Stimulated activated naive CD8-positive, alpha-beta T cell treated with anti-CD3 and anti-CD28 coated beads, Interleukin-15, Interleukin-2, amounts not matched to agents 100 ng/mL and 50 ng/mL, for 24 hours (primary cell): ENCODE data around the gene NEUROD6.

ENCODE experiments used
- H3K27ac Mint-ChIP-seq: one replicate; pipeline ENCODE4 v1.8.0; 2021; ENCODE audit warnings: mild to moderate bottlenecking, mixed read lengths
- H3K27me3 Mint-ChIP-seq: one replicate; pipeline ENCODE4 v1.8.0; 2021; ENCODE audit warnings: mixed read lengths
- H3K36me3 Mint-ChIP-seq: one replicate; pipeline ENCODE4 v1.8.0; 2021; ENCODE audit warnings: low read depth, mixed read lengths
- H3K4me1 Mint-ChIP-seq: one replicate; pipeline ENCODE4 v1.8.0; 2021; ENCODE audit warnings: low read depth, mixed read lengths
- H3K4me3 Mint-ChIP-seq: one replicate; pipeline ENCODE4 v1.8.0; 2021; ENCODE audit warnings: mild to moderate bottlenecking, mixed read lengths
- H3K9me3 Mint-ChIP-seq: one replicate; pipeline ENCODE4 v1.8.0; 2021; ENCODE audit warnings: mixed read lengths

Gene NEUROD6

GRCh38 chr7:31340051-31340450 is 475 bp downstream of the NEUROD6 start:
- H3K36me3 Mint-ChIP-seq: no peaks in the 10 kb centered on the region
- no peak overlapping the region for H3K4me3 Mint-ChIP-seq
- peaks cover 29% of the 10 kb centered on the region for H3K27me3 Mint-ChIP-seq
- H3K9me3 Mint-ChIP-seq: no peaks in the 10 kb centered on the region
- no peaks in the 10 kb centered on the region for H3K4me1 Mint-ChIP-seq
- H3K27ac Mint-ChIP-seq: no peak overlapping the region

GRCh38 chr7:31338706-31339105 is 1.8 kb downstream of the NEUROD6 start:
- Mint-ChIP-seq H3K36me3 (no peaks in the 10 kb centered on the region), H3K27me3 (peaks cover 33% of the 10 kb centered on the region), H3K4me3 (no peak overlapping the region), H3K27ac (no peak overlapping the region), H3K9me3 (no peaks in the 10 kb centered on the region), H3K4me1 (no peaks in the 10 kb centered on the region)

GRCh38 chr7:31337002-31337565 is 3.4 kb downstream of the NEUROD6 start:
- Mint-ChIP-seq H3K9me3 (no peaks in the 10 kb centered on the region), H3K27ac (no peak overlapping the region), H3K36me3 (no peaks in the 10 kb centered on the region), H3K27me3 (peaks cover 33% of the 10 kb centered on the region), H3K4me1 (no peaks in the 10 kb centered on the region), H3K4me3 (no peak overlapping the region)

- Mint-ChIP-seq H3K4me1 (no peaks in the 10 kb centered on the region), H3K4me3 (no peak overlapping the region), H3K36me3 (no peaks in the 10 kb centered on the region), H3K9me3 (no peaks in the 10 kb centered on the region), H3K27ac (no peak overlapping the region), H3K27me3 (peaks cover 33% of the 10 kb centered on the region)
Observed at GRCh38 chr7:31336202-31337001, 4.1 kb downstream of the NEUROD6 start.

GRCh38 chr7:31335884-31336201 is 4.7 kb downstream of the NEUROD6 start:
- Mint-ChIP-seq H3K27me3 (peaks cover 33% of the 10 kb centered on the region), H3K27ac (no peak overlapping the region), H3K36me3 (no peaks in the 10 kb centered on the region), H3K9me3 (no peaks in the 10 kb centered on the region), H3K4me3 (no peak overlapping the region), H3K4me1 (no peaks in the 10 kb centered on the region)

GRCh38 chr7:31335161-31335856 is 5.2 kb downstream of the NEUROD6 start:
- Mint-ChIP-seq H3K27ac (no peak overlapping the region), H3K9me3 (peaks cover 3% of the 10 kb centered on the region), H3K36me3 (no peaks in the 10 kb centered on the region), H3K27me3 (peaks cover 33% of the 10 kb centered on the region), H3K4me1 (no peaks in the 10 kb centered on the region), H3K4me3 (no peak overlapping the region)

GRCh38 chr7:31333291-31333690 is 7.2 kb downstream of the NEUROD6 start:
- Mint-ChIP-seq H3K27me3 (peaks cover 26% of the 10 kb centered on the region), H3K4me3 (no peak overlapping the region), H3K4me1 (no peaks in the 10 kb centered on the region), H3K9me3 (peaks cover 4% of the 10 kb centered on the region), H3K36me3 (no peaks in the 10 kb centered on the region), H3K27ac (no peak overlapping the region)

GRCh38 chr7:31327071-31327470 is 13.5 kb downstream of the NEUROD6 start:
- no peaks in the 10 kb centered on the region for H3K4me1 Mint-ChIP-seq
- H3K4me3 Mint-ChIP-seq: no peak overlapping the region
- no peak overlapping the region for H3K27ac Mint-ChIP-seq
- H3K27me3 Mint-ChIP-seq: no peaks in the 10 kb centered on the region
- peaks cover 4% of the 10 kb centered on the region for H3K9me3 Mint-ChIP-seq
- no peaks in the 10 kb centered on the region for H3K36me3 Mint-ChIP-seq

GRCh38 chr7:31326416-31326815 is 14.1 kb downstream of the NEUROD6 start:
- Mint-ChIP-seq H3K9me3 (peaks cover 4% of the 10 kb centered on the region), H3K36me3 (no peaks in the 10 kb centered on the region), H3K27ac (no peak overlapping the region), H3K27me3 (no peaks in the 10 kb centered on the region), H3K4me3 (no peak overlapping the region), H3K4me1 (no peaks in the 10 kb centered on the region)

GRCh38 chr7:31323101-31323500 is 17.4 kb downstream of the NEUROD6 start:
- H3K36me3 Mint-ChIP-seq: no peaks in the 10 kb centered on the region
- no peaks in the 10 kb centered on the region for H3K27me3 Mint-ChIP-seq
- H3K4me1 Mint-ChIP-seq: no peaks in the 10 kb centered on the region
- H3K4me3 Mint-ChIP-seq: no peak overlapping the region
- H3K27ac Mint-ChIP-seq: no peak overlapping the region
- H3K9me3 Mint-ChIP-seq: no peaks in the 10 kb centered on the region

GRCh38 chr7:31320675-31321074 is 19.9 kb downstream of the NEUROD6 start:
- H3K9me3 Mint-ChIP-seq: peaks cover 3% of the 10 kb centered on the region
- no peaks in the 10 kb centered on the region for H3K36me3 Mint-ChIP-seq
- H3K4me1 Mint-ChIP-seq: no peaks in the 10 kb centered on the region
- H3K27ac Mint-ChIP-seq: no peak overlapping the region
- H3K4me3 Mint-ChIP-seq: no peak overlapping the region
- no peaks in the 10 kb centered on the region for H3K27me3 Mint-ChIP-seq

GRCh38 chr7:31318313-31318712 is 22.2 kb downstream of the NEUROD6 start:
- Mint-ChIP-seq H3K27ac (no peak overlapping the region), H3K4me3 (no peak overlapping the region), H3K36me3 (no peaks in the 10 kb centered on the region), H3K9me3 (peaks cover 3% of the 10 kb centered on the region), H3K27me3 (no peaks in the 10 kb centered on the region), H3K4me1 (no peaks in the 10 kb centered on the region)

GRCh38 chr7:31316876-31317275 is 23.6 kb downstream of the NEUROD6 start:
- H3K9me3 Mint-ChIP-seq: peaks cover 3% of the 10 kb centered on the region
- H3K27me3 Mint-ChIP-seq: no peaks in the 10 kb centered on the region
- no peaks in the 10 kb centered on the region for H3K4me1 Mint-ChIP-seq
- H3K36me3 Mint-ChIP-seq: no peaks in the 10 kb centered on the region
- no peak overlapping the region for H3K27ac Mint-ChIP-seq
- H3K4me3 Mint-ChIP-seq: no peak overlapping the region

GRCh38 chr7:31315758-31316157 is 24.8 kb downstream of the NEUROD6 start:
- Mint-ChIP-seq H3K27me3 (no peaks in the 10 kb centered on the region), H3K9me3 (peaks cover 3% of the 10 kb centered on the region), H3K36me3 (no peaks in the 10 kb centered on the region), H3K27ac (no peak overlapping the region), H3K4me1 (no peaks in the 10 kb centered on the region), H3K4me3 (no peak overlapping the region)

- Mint-ChIP-seq H3K4me3 (no peak overlapping the region), H3K36me3 (no peaks in the 10 kb centered on the region), H3K4me1 (no peaks in the 10 kb centered on the region), H3K27me3 (no peaks in the 10 kb centered on the region), H3K27ac (no peak overlapping the region), H3K9me3 (peaks cover 3% of the 10 kb centered on the region)
Observed at GRCh38 chr7:31314781-31315180, 25.7 kb downstream of the NEUROD6 start.
